PC-3 (cell line): Measurements from ENCODE around the gene CATSPERE. TPM values are rescaled to one million over a fixed set of nuclear protein-coding genes. Genes with fewer than 3 reads are reported as not detected.
"Not testable (repeated sequence)": the region's sequence is repeated elsewhere in the genome, so short reads cannot be mapped to it uniquely, and the experiment has no call there.

Source experiments
- ATAC-seq: fragments of 200-7000 bp; cut with Tn5 transposase; 2 replicates; pipeline ENCODE4 v1.9.1; 2020; ENCODE audit warnings: mild to moderate bottlenecking, moderate library complexity
- BruUV-seq: library from RNA; stranded (reverse); fragments of 400-500 nt; replicated peaks from 2 replicates; lab custom pipeline; 2021; lab: Mats Ljungman, UMichigan
- CTCF ChIA-PET: fragments of 300-600 bp; sonication (Branson Sonifier 250); formaldehyde crosslinking; loops from one replicate; lab custom pipeline; 2022; ENCODE audit warnings: antibody characterized with exemption; lab: Charles Lee
- POLR2A ChIA-PET: fragments of 300-600 bp; sonication (Branson Sonifier 250); formaldehyde crosslinking; loops from one replicate; lab custom pipeline; 2022; ENCODE audit warnings: antibody characterized with exemption; ENCODE audit not compliant: unreplicated experiment; lab: Charles Lee
- DNase-seq: peaks from one replicate; pipeline ENCODE4 v3.0.0-alpha.2; 2015
- H2AFZ ChIP-seq: fragments of 300-600 bp; sonication (generic); 2 replicates; pipeline ENCODE4 v1.6.0; 2016; ENCODE audit warnings: antibody characterized with exemption, low read length
- H3F3A ChIP-seq: fragments of 300-600 bp; sonication (generic); one replicate; pipeline ENCODE4 v1.6.0; 2017; ENCODE audit warnings: antibody characterized with exemption, low read length, control low read depth, mild to moderate bottlenecking; ENCODE audit not compliant: unreplicated experiment
- H3K27ac ChIP-seq: fragments of 300-600 bp; sonication (generic); 2 replicates; pipeline ENCODE4 v1.5.1; 2016; ENCODE audit warnings: mild to moderate bottlenecking, low read length
- H3K27me3 ChIP-seq: fragments of 300-600 bp; sonication (generic); 2 replicates; pipeline ENCODE4 v1.6.1; 2016; ENCODE audit warnings: low read length, mixed read lengths
- H3K36me3 ChIP-seq: fragments of 300-600 bp; sonication (generic); 2 replicates; pipeline ENCODE4 v1.6.1; 2016; ENCODE audit warnings: low read depth, mixed run types, low read length, mixed read lengths
- H3K4me1 ChIP-seq: fragments of 300-600 bp; sonication (generic); 2 replicates; pipeline ENCODE4 v1.5.1; 2016; ENCODE audit warnings: low read length; ENCODE audit not compliant: insufficient read depth
- H3K4me2 ChIP-seq: fragments of 300-600 bp; sonication (generic); 2 replicates; pipeline ENCODE4 v1.6.0; 2016; ENCODE audit warnings: low read length
- H3K4me3 ChIP-seq: fragments of 300-600 bp; sonication (generic); 2 replicates; pipeline ENCODE4 v1.5.1; 2016; ENCODE audit warnings: mild to moderate bottlenecking, low read length, mixed read lengths
- H3K79me2 ChIP-seq: fragments of 300-600 bp; sonication (generic); 2 replicates; pipeline ENCODE4 v1.6.1; 2017; ENCODE audit warnings: low read length, mixed read lengths
- H3K9ac ChIP-seq: fragments of 300-600 bp; sonication (generic); 2 replicates; pipeline ENCODE4 v1.6.0; 2016; ENCODE audit warnings: mild to moderate bottlenecking, low read length
- H3K9me2 ChIP-seq: fragments of 300-600 bp; sonication (generic); replicated peaks from 2 replicates; pipeline ENCODE4 v1.6.1; 2016; ENCODE audit warnings: mixed run types, low read length, mixed read lengths
- H3K9me3 ChIP-seq: fragments of 300-600 bp; sonication (generic); 2 replicates; pipeline ENCODE4 v1.6.1; 2016; ENCODE audit warnings: low read length, mixed read lengths
- H4K20me1 ChIP-seq: fragments of 300-600 bp; sonication (generic); 2 replicates; pipeline ENCODE4 v1.6.1; 2016; ENCODE audit warnings: low read length, mixed read lengths
- CTCF ChIP-seq: fragments of 300-600 bp; sonication (generic); conservative IDR thresholded peaks from 2 replicates; pipeline ENCODE4 v1.5.1; 2017; ENCODE audit warnings: antibody characterized with exemption, low read depth, mild to moderate bottlenecking, low read length
- EZH2 ChIP-seq: fragments of 300-600 bp; sonication (generic); IDR thresholded peaks from one replicate; pipeline ENCODE4 v1.6.1; 2017; ENCODE audit warnings: antibody characterized with exemption, mild to moderate bottlenecking, low read length; ENCODE audit not compliant: unreplicated experiment
- EZH2phosphoT487 ChIP-seq: fragments of 300-600 bp; sonication (generic); IDR thresholded peaks from 2 replicates; pipeline ENCODE4 v1.6.1; 2018; ENCODE audit warnings: mild to moderate bottlenecking, antibody characterized with exemption, low read length, borderline replicate concordance
- intact Hi-C: fragments of 100-400 bp; cut with micrococcal nuclease; formaldehyde crosslinking; loops from 2 replicates; pipeline ENCODE4 v1.9.0; 2023
- total RNA-seq: library from RNA; depleted of rRNA; stranded (reverse); fragments of >200 nt; gene quantifications from 2 replicates; pipeline ENCODE4 v1.2.3, GENCODE V29; 2014

The CATSPERE gene
- total RNA-seq, 1 experiment from 2014 or later, result not detected

- H3K4me1 ChIP-seq, result peaks cover 16% of the 10 kb centered on the region
- H3K9me2 ChIP-seq, result no peaks in the 10 kb centered on the region
- H3K9ac ChIP-seq, result no peak overlapping the region
- ChIA-PET POLR2A (no interaction called here), CTCF (no interaction called here)
- no TSS peak for BruUV-seq
- TF ChIP-seq EZH2 (no peak), EZH2phosphoT487 (no peak), CTCF (no peak)
- H3K4me2 ChIP-seq, result no peak overlapping the region
- no peaks in the 10 kb centered on the region for H3F3A ChIP-seq
- H3K27ac ChIP-seq, result no peak overlapping the region
- H3K4me3 ChIP-seq, result no peak overlapping the region
- ATAC-seq (no peak), DNase-seq (peak; percentile 31)
- H3K36me3 ChIP-seq, result no peaks in the 10 kb centered on the region
- H3K79me2 ChIP-seq, result no peaks in the 10 kb centered on the region
- H3K9me3 ChIP-seq, result no peaks in the 10 kb centered on the region
- H2AFZ ChIP-seq, result no peak overlapping the region
- no peaks in the 10 kb centered on the region for H3K27me3 ChIP-seq
- intact Hi-C loops, result no loop called here
- H4K20me1 ChIP-seq, result no peaks in the 10 kb centered on the region
Measured at GRCh38 chr1:244460197-244460596, 876 bp upstream of the CATSPERE start.

GRCh38 chr1:244466724-244467123 lies 5.7 kb downstream of the CATSPERE start:
- TF ChIP-seq CTCF (no peak), EZH2phosphoT487 (no peak), EZH2 (no peak)

GRCh38 chr1:244473059-244473605 lies 12.1 kb downstream of the CATSPERE start:
- H3K27ac ChIP-seq, result no peak overlapping the region
- H3F3A ChIP-seq, result no peaks in the 10 kb centered on the region
- no peak overlapping the region for H3K4me3 ChIP-seq
- H3K4me1 ChIP-seq, result no peaks in the 10 kb centered on the region
- no peak overlapping the region for H2AFZ ChIP-seq
- H3K79me2 ChIP-seq, result no peaks in the 10 kb centered on the region
- no peaks in the 10 kb centered on the region for H3K27me3 ChIP-seq
- no peaks in the 10 kb centered on the region for H3K9me2 ChIP-seq
- intact Hi-C loops, result no loop called here
- no peaks in the 10 kb centered on the region for H3K9me3 ChIP-seq
- ChIA-PET CTCF (no interaction called here), POLR2A (no interaction called here)
- no TSS peak for BruUV-seq
- no peak overlapping the region for H3K4me2 ChIP-seq
- ATAC-seq (no peak), DNase-seq (no peak)
- no peaks in the 10 kb centered on the region for H3K36me3 ChIP-seq
- H4K20me1 ChIP-seq, result no peaks in the 10 kb centered on the region
- TF ChIP-seq EZH2phosphoT487, result no peak
- TF ChIP-seq EZH2, result no peak
- no peak for TF ChIP-seq CTCF
- H3K9ac ChIP-seq, result no peak overlapping the region

More at GRCh38 chr1:244466724-244467123, 5.7 kb downstream of the CATSPERE start:
- ATAC-seq, result no peak
- intact Hi-C loops, result no loop called here
- no peaks in the 10 kb centered on the region for H4K20me1 ChIP-seq
- ChIA-PET CTCF (no interaction called here), POLR2A (no interaction called here)
- no peak overlapping the region for H3K27ac ChIP-seq
- no peak overlapping the region for H2AFZ ChIP-seq
- H3K27me3 ChIP-seq, result no peaks in the 10 kb centered on the region
- no peaks in the 10 kb centered on the region for H3K9me2 ChIP-seq
- H3K4me2 ChIP-seq, result no peak overlapping the region
- no peak overlapping the region for H3K9ac ChIP-seq
- H3K4me3 ChIP-seq, result no peak overlapping the region
- DNase-seq, result no peak
- H3K4me1 ChIP-seq, result peaks cover under 1% of the 10 kb centered on the region; the same call in 1 of the 2 replicates
- no peaks in the 10 kb centered on the region for H3K36me3 ChIP-seq
- H3K79me2 ChIP-seq, result no peaks in the 10 kb centered on the region
- no peaks in the 10 kb centered on the region for H3F3A ChIP-seq
- no peaks in the 10 kb centered on the region for H3K9me3 ChIP-seq
- no TSS peak for BruUV-seq

GRCh38 chr1:244484971-244485370 lies 23.9 kb downstream of the CATSPERE start:
- H3K36me3 ChIP-seq, H3K4me1 ChIP-seq, H3K27ac ChIP-seq, H2AFZ ChIP-seq, H3K79me2 ChIP-seq, BruUV-seq, H3K9me2 ChIP-seq, H4K20me1 ChIP-seq, H3K4me3 ChIP-seq, POLR2A ChIA-PET, H3K9ac ChIP-seq, CTCF ChIA-PET, H3K27me3 ChIP-seq, intact Hi-C loops, H3K4me2 ChIP-seq, DNase-seq, H3K9me3 ChIP-seq, ATAC-seq, H3F3A ChIP-seq: not testable (repeated sequence)
